ENCODE results near the gene SLC35F3.
"Not testable (repeated sequence)": the region's sequence is repeated elsewhere in the genome, so short reads cannot be mapped to it uniquely, and the experiment has no call there.

Gene SLC35F3

DNA sequence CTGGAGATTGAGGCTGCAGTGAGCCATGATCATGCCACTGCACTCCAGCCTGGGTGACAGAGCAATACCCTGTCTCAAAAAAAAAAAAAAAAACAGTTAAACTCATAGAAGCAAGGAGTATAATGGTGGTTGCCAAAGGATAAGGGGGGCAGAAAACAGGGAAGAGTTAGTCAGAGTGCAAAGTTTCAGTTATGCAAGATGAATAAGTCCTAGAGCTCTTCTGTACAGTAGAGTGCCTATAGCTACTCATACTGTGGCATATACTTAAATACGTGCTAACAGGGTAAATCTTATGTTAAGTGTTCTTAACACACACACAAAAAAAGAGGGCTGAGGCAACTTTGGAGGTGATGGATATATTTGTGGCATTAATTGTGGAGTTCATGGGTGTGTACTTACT, 393.2 kb downstream of the SLC35F3 start:
- no CpG with 5 or more reads among the region's 1 CpG for WGBS, 2 experiments
- no peaks in the 10 kb centered on the region for H3K36me3 ChIP-seq (ENCODE audit: control insufficient read depth, insufficient read depth, low read length)
- H3K9me3 ChIP-seq (ENCODE audit: control insufficient read depth, low read length), result no peaks in the 10 kb centered on the region
- no peaks in the 10 kb centered on the region for H3K4me1 ChIP-seq (ENCODE audit: control insufficient read depth, insufficient read depth, low read length)
- H3K27me3 ChIP-seq (ENCODE audit: control insufficient read depth, insufficient read depth, low read length, poor library complexity, severe bottlenecking), result no peaks in the 10 kb centered on the region
- H3K4me3 ChIP-seq (ENCODE audit: insufficient read depth, low read depth, low read length), result no peak overlapping the region
- H3K27ac ChIP-seq (ENCODE audit: insufficient read depth, low read depth, low read length, poor library complexity, severe bottlenecking), result no peak overlapping the region

GRCh38 chr1:234300096-234300495, 395.6 kb downstream of the SLC35F3 start:
- no peaks in the 10 kb centered on the region for H3K27me3 ChIP-seq (ENCODE audit: control insufficient read depth, insufficient read depth, low read length, poor library complexity, severe bottlenecking)
- no peak overlapping the region for H3K4me3 ChIP-seq (ENCODE audit: insufficient read depth, low read depth, low read length)
- H3K9me3 ChIP-seq (ENCODE audit: control insufficient read depth, low read length), result no peaks in the 10 kb centered on the region
- no peaks in the 10 kb centered on the region for H3K36me3 ChIP-seq (ENCODE audit: control insufficient read depth, insufficient read depth, low read length)
- 100% methylated on average over 2 of the region's 2 CpGs for WGBS, 2 experiments
- H3K27ac ChIP-seq (ENCODE audit: insufficient read depth, low read depth, low read length, poor library complexity, severe bottlenecking), result no peak overlapping the region
- H3K4me1 ChIP-seq (ENCODE audit: control insufficient read depth, insufficient read depth, low read length), result no peaks in the 10 kb centered on the region

- H3K27me3 ChIP-seq (ENCODE audit: control insufficient read depth, insufficient read depth, low read length, poor library complexity, severe bottlenecking); H3K27ac ChIP-seq (ENCODE audit: insufficient read depth, low read depth, low read length, poor library complexity, severe bottlenecking); H3K36me3 ChIP-seq (ENCODE audit: control insufficient read depth, insufficient read depth, low read length); H3K4me3 ChIP-seq (ENCODE audit: insufficient read depth, low read depth, low read length); H3K9me3 ChIP-seq (ENCODE audit: control insufficient read depth, low read length); H3K4me1 ChIP-seq (ENCODE audit: control insufficient read depth, insufficient read depth, low read length): not testable (repeated sequence)
- no CpG with 5 or more reads among the region's 1 CpG for WGBS, 2 experiments
Measured at GRCh38 chr1:234301663-234302062, 397.2 kb downstream of the SLC35F3 start.

DNA sequence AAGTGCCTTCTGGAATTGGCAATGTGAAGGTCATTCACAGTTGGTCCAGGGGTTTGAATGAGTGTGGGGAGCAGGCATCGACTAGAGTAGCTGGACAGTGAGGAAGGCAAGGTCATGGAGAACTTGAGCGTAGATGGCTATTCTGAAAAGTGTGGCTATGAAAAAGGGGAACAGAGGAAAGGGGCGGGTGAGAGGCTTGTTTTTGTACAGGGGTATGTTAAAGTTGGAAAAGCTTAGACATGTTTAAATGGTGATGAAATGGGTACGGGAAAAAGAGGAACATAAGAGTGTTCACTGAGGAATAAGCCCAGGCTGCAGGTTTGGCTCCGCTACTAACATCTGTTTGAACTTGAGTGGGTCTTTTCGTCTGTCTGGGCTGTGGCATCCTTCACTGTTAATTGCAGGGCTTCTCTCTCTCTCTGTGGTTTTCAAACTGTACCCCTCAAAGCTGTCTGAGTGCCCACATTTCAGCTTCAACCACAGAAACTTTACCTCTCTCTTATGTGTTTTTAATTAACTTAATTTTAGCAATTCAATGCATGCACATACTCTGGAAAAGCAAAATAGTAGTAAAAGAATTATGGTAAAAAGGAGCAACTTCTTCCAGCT, 398.0 kb downstream of the SLC35F3 start:
- no peak overlapping the region for H3K27ac ChIP-seq (ENCODE audit: insufficient read depth, low read depth, low read length, poor library complexity, severe bottlenecking)
- 92 to 93% methylated on average over 6 of the region's 6 CpGs for WGBS, 2 experiments
- no peak overlapping the region for H3K4me3 ChIP-seq (ENCODE audit: insufficient read depth, low read depth, low read length)
- no peaks in the 10 kb centered on the region for H3K9me3 ChIP-seq (ENCODE audit: control insufficient read depth, low read length)
- no peaks in the 10 kb centered on the region for H3K36me3 ChIP-seq (ENCODE audit: control insufficient read depth, insufficient read depth, low read length)
- H3K27me3 ChIP-seq (ENCODE audit: control insufficient read depth, insufficient read depth, low read length, poor library complexity, severe bottlenecking), result no peaks in the 10 kb centered on the region
- no peaks in the 10 kb centered on the region for H3K4me1 ChIP-seq (ENCODE audit: control insufficient read depth, insufficient read depth, low read length)

DNA sequence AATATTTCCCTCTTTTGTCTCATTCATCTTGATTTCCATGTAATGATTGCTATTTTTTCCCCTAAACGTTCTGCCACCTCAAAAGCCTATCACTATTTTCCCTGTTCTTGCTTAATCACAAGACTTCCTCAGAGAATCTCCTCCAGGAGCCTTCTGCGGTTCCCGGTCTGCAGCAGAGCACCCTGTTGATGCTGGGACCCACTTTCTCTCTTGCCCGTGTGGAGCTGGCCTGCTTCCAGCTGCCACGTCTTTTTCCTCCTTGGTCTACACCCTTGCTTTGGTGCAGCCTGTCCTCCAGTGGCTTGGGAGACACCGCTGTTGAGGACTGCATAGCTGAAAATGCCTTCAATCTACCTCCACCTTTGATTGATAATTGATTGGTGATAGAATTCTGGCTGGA, 398.8 kb downstream of the SLC35F3 start:
- no peak overlapping the region for H3K4me3 ChIP-seq (ENCODE audit: insufficient read depth, low read depth, low read length)
- no peaks in the 10 kb centered on the region for H3K9me3 ChIP-seq (ENCODE audit: control insufficient read depth, low read length)
- WGBS, 2 experiments, result 68 to 73% methylated on average over 5 to 6 of the region's 6 CpGs
- no peaks in the 10 kb centered on the region for H3K4me1 ChIP-seq (ENCODE audit: control insufficient read depth, insufficient read depth, low read length)
- H3K27ac ChIP-seq (ENCODE audit: insufficient read depth, low read depth, low read length, poor library complexity, severe bottlenecking), result no peak overlapping the region
- no peaks in the 10 kb centered on the region for H3K27me3 ChIP-seq (ENCODE audit: control insufficient read depth, insufficient read depth, low read length, poor library complexity, severe bottlenecking)
- no peaks in the 10 kb centered on the region for H3K36me3 ChIP-seq (ENCODE audit: control insufficient read depth, insufficient read depth, low read length)

DNA sequence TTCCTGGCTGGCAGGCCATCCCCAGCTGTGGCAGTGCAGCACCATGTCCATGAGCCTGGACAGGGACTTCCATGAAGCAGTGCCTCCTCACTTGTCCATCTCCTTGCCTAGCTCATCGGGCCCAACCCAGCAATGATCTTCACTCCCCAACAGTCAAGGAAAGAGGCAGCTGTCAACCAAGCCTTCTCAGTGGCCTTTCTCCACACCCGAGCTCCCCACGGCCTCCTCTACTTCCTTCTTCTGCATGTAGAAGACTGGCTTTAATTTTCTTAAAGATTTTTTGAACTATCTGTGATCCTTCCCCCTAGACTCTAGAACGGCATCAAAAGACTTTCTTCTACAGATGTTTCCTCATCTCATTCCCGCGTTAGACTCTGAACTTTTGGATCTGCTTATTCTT, 403.2 kb downstream of the SLC35F3 start:
- Histone ChIP-seq H3K27ac (ENCODE audit: insufficient read depth, low read depth, low read length, poor library complexity, severe bottlenecking) (no peak overlapping the region), H3K4me3 (ENCODE audit: insufficient read depth, low read depth, low read length) (no peak overlapping the region), H3K4me1 (ENCODE audit: control insufficient read depth, insufficient read depth, low read length) (no peaks in the 10 kb centered on the region), H3K36me3 (ENCODE audit: control insufficient read depth, insufficient read depth, low read length) (no peaks in the 10 kb centered on the region), H3K27me3 (ENCODE audit: control insufficient read depth, insufficient read depth, low read length, poor library complexity, severe bottlenecking) (no peaks in the 10 kb centered on the region), H3K9me3 (ENCODE audit: control insufficient read depth, low read length) (no peaks in the 10 kb centered on the region)
- WGBS, 2 experiments, result 96 to 97% methylated on average over 6 of the region's 6 CpGs

DNA sequence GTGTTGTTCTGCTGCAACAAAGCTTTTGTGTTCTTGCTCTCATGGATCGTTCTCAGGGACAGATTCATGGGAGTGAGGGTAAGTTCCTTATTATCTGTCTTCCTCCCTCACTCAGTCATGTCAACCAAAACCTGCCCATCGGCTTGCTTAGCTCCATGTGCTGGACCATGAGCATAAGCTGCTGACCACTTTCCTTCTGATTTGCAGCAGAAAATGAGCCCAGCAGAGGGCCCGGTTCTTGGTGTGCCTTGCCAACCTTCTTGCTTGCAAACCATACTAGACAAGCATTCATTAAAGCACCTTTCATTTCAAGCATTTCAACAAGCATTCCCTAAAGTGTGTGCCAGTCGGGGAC, 404.7 kb downstream of the SLC35F3 start:
- H3K4me3 ChIP-seq (ENCODE audit: insufficient read depth, low read depth, low read length), result no peak overlapping the region
- no peak overlapping the region for H3K27ac ChIP-seq (ENCODE audit: insufficient read depth, low read depth, low read length, poor library complexity, severe bottlenecking)
- no peaks in the 10 kb centered on the region for H3K9me3 ChIP-seq (ENCODE audit: control insufficient read depth, low read length)
- 84 to 91% methylated on average over 4 of the region's 4 CpGs for WGBS, 2 experiments
- H3K27me3 ChIP-seq (ENCODE audit: control insufficient read depth, insufficient read depth, low read length, poor library complexity, severe bottlenecking), result no peaks in the 10 kb centered on the region
- no peaks in the 10 kb centered on the region for H3K36me3 ChIP-seq (ENCODE audit: control insufficient read depth, insufficient read depth, low read length)
- no peaks in the 10 kb centered on the region for H3K4me1 ChIP-seq (ENCODE audit: control insufficient read depth, insufficient read depth, low read length)

DNA sequence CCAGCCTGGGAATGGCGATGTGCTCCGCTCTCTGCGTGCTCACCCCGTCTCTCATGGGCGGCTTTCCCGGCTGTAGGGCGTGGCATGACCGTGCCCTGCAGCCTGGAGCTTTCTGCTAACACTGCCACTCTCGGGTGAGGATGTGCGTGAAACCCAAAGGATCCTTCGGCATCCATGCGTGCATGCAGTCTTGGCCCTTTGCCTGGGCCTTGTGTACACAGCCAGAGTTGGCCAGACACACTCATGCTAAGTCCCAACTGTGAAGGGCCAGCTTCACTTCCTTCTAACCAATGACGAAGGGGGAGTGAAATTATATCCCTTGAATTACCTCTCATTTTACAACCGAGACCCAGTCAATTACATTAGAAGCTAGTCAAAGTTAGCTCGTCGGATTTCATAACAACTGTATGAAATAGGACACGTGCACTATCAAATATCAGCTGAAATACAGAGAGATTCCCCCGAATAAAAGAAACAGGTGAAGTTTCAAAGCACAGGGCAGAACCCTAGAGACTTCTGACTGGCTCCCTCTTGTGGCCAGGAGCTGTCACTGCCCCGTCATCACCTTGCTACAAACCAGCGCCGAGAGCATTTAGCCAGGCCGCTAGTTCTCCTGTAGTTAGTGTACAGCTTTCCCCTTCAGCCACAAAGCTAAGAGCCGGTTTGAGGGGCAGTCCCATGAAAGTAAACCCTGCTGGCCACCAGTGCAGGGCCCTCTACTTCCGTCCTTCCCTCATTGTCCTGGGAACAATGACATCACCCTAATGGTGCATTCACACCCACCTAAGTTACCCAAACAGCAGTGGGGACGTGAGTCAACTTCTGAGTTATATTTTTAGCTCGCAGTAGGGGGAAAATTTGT, 405.4 kb downstream of the SLC35F3 start:
- no peaks in the 10 kb centered on the region for H3K4me1 ChIP-seq (ENCODE audit: control insufficient read depth, insufficient read depth, low read length)
- no peaks in the 10 kb centered on the region for H3K27me3 ChIP-seq (ENCODE audit: control insufficient read depth, insufficient read depth, low read length, poor library complexity, severe bottlenecking)
- H3K27ac ChIP-seq (ENCODE audit: insufficient read depth, low read depth, low read length, poor library complexity, severe bottlenecking), result no peak overlapping the region
- H3K4me3 ChIP-seq (ENCODE audit: insufficient read depth, low read depth, low read length), result no peak overlapping the region
- H3K36me3 ChIP-seq (ENCODE audit: control insufficient read depth, insufficient read depth, low read length), result no peaks in the 10 kb centered on the region
- WGBS, 2 experiments, result 57% methylated on average over 26 of the region's 26 CpGs
- no peaks in the 10 kb centered on the region for H3K9me3 ChIP-seq (ENCODE audit: control insufficient read depth, low read length)

DNA sequence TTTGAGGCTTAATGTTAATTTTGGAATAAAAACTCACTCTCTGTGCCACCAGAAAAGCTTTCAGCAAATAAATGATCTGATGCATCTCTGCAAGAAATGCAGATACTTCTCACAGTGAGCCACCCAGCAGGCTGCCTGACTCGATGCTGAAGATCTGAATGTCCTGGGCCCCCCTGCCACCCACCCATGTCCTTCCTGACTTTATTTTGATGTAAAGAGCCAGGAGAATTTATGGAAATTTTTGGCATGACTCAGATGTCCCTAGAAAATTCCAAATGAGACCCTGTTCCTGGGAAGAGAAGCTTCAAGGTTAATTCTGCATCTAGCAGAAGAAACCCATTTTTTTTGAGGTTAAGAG, 406.0 kb downstream of the SLC35F3 start:
- Histone ChIP-seq H3K4me3 (ENCODE audit: insufficient read depth, low read depth, low read length) (no peak overlapping the region), H3K27me3 (ENCODE audit: control insufficient read depth, insufficient read depth, low read length, poor library complexity, severe bottlenecking) (no peaks in the 10 kb centered on the region), H3K27ac (ENCODE audit: insufficient read depth, low read depth, low read length, poor library complexity, severe bottlenecking) (no peak overlapping the region), H3K36me3 (ENCODE audit: control insufficient read depth, insufficient read depth, low read length) (no peaks in the 10 kb centered on the region), H3K9me3 (ENCODE audit: control insufficient read depth, low read length) (no peaks in the 10 kb centered on the region), H3K4me1 (ENCODE audit: control insufficient read depth, insufficient read depth, low read length) (no peaks in the 10 kb centered on the region)
- 62 to 67% methylated on average over 1 of the region's 1 CpG for WGBS, 2 experiments

- H3K4me3 ChIP-seq (ENCODE audit: insufficient read depth, low read depth, low read length), result no peak overlapping the region
- no peak overlapping the region for H3K27ac ChIP-seq (ENCODE audit: insufficient read depth, low read depth, low read length, poor library complexity, severe bottlenecking)
- no peaks in the 10 kb centered on the region for H3K4me1 ChIP-seq (ENCODE audit: control insufficient read depth, insufficient read depth, low read length)
- no peaks in the 10 kb centered on the region for H3K36me3 ChIP-seq (ENCODE audit: control insufficient read depth, insufficient read depth, low read length)
- H3K9me3 ChIP-seq (ENCODE audit: control insufficient read depth, low read length), result no peaks in the 10 kb centered on the region
- no peaks in the 10 kb centered on the region for H3K27me3 ChIP-seq (ENCODE audit: control insufficient read depth, insufficient read depth, low read length, poor library complexity, severe bottlenecking)
- WGBS, 2 experiments, result 94 to 96% methylated on average over 7 of the region's 7 CpGs
Measured at GRCh38 chr1:234311414-234311813, 406.9 kb downstream of the SLC35F3 start.

Measured in ectodermal cell (in vitro differentiated cells).